Stomach (tissue), 9 donors: Measurements from ENCODE around the gene TNF. TPM values are rescaled to one million over a fixed set of nuclear protein-coding genes. Genes with fewer than 3 reads are reported as not detected.

ENCODE experiments used
- DNase-seq, 2 donors: peaks; one replicate each; pipeline versions ENCODE4 v3.0.0 to v3.0.0-alpha.2; 2013 to 2019
- H3K27ac ChIP-seq, 5 donors: fragments of 200-600 bp in 4 of 5; sonication (generic) in 4 of 5; one replicate each; pipeline ENCODE4 v1.5.1; 2013 to 2019; ENCODE audit warnings: mild to moderate bottlenecking in 1 of 5, moderate library complexity in 1 of 5
- H3K27me3 ChIP-seq, 3 donors: fragments of 200-600 bp; sonication (generic); one replicate each; pipeline ENCODE4 v1.5.1; 2017 to 2019; ENCODE audit warnings: mixed run types in 1 of 3
- H3K36me3 ChIP-seq, 4 donors: fragments of 200-600 bp; sonication (generic); 1 replicate in 3 of 4; 2 replicates in 1 of 4; pipeline ENCODE4 v1.5.1; 2016 to 2019
- H3K4me1 ChIP-seq, 4 donors: fragments of 200-600 bp; sonication (generic); one replicate each; pipeline ENCODE4 v1.5.1; 2016 to 2019
- H3K4me3 ChIP-seq, 4 donors: fragments of 200-600 bp; sonication (generic) in 3 of 4; one replicate each; pipeline ENCODE4 v1.5.1; 2016 to 2019; ENCODE audit warnings: mild to moderate bottlenecking in 1 of 4
- H3K9me3 ChIP-seq, 4 donors: fragments of 200-600 bp; sonication (generic); one replicate each; pipeline ENCODE4 v1.5.1; 2016 to 2019
- CTCF ChIP-seq, 7 experiments: fragments of 450-650 bp in 4 of 7; fragments of 200-600 bp in 3 of 7; sonication (generic) in 3 of 7; IDR thresholded peaks; one replicate each; pipeline ENCODE4 v1.5.1; 2016 to 2019; ENCODE audit warnings: antibody characterized with exemption in 7 of 7, control low read depth in 2 of 7, mild to moderate bottlenecking in 1 of 7
- EP300 ChIP-seq: sonication (generic); formaldehyde crosslinking; IDR thresholded peaks from one replicate; pipeline ENCODE4 v1.6.1; 2017; ENCODE audit warnings: antibody characterized with exemption
- POLR2A ChIP-seq, 4 donors: fragments of 450-650 bp; IDR thresholded peaks; one replicate each; pipeline ENCODE4 v1.6.1; 2016; ENCODE audit warnings: antibody characterized with exemption in 4 of 4, control low read depth in 2 of 4, mild to moderate bottlenecking in 1 of 4, moderate library complexity in 1 of 4
- POLR2AphosphoS5 ChIP-seq, 3 donors: sonication (generic); formaldehyde crosslinking; IDR thresholded peaks; one replicate each; pipeline ENCODE4 v1.6.1; 2016; ENCODE audit warnings: antibody characterized with exemption in 3 of 3
- WGBS, 5 donors: extraction: QIAGEN DNeasy Blood & Tissue Kit in 3 of 5; methylation state at CpG; one replicate each; pipeline versions ENCODE4 v1.1.5 to v1.1.7; 2013 to 2018; 5-methylcytosine and 5-hydroxymethylcytosine counted together
- intact Hi-C: fragments of 100-400 bp; cut with DNase I; formaldehyde crosslinking; loops from one replicate; pipeline ENCODE4 v1.15.1; 2023; ENCODE audit warnings: low total_unique reads
- polyA plus RNA-seq, 3 donors: library from polyadenylated mRNA; stranded (reverse); fragments of 200-250 nt; gene quantifications; one replicate each; pipeline ENCODE4 v1.2.3, GENCODE V29; 2013
- total RNA-seq, 5 donors: library from RNA; depleted of rRNA; stranded (reverse); fragments of >200 nt; gene quantifications; one replicate each; pipeline versions ENCODE4 v1.1.0 to v1.2.3, GENCODE V29; 2014 to 2016
- donor health status: healthy with polysubstance abuse.
- donor health status: Bipolar disorder and iron deficiency.
- donor health status: healthy.

TNF gene
- total and polyA plus RNA-seq, 8 donors = 0.28 to 0.58 (median 0.31) TPM; not detected in 5

DNA sequence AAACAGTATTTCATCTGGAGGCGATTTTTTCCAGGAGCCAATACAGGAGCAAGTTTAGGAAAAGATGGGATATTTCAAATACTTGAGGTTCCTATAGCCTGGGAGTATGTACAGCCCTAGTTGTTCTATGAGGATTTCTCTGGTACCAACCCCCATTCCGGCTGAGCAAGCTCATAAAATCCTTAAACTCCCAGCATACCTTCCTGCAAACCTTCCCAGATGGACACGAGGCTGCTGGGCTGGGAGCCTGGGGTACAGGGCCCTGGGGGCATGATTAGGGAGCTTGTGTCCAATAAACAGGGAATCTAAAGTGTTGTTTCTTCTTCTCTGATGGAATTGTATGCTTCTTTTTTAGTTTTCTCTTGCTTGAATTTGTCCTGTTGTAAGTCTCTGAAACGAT, 46.6 kb downstream of the TNF start:
- DNase-seq = peak in 1 of 2 donors; percentile 34
- peaks cover 16 to 28% (median 23%) of the 10 kb centered on the region in 4 donors for H3K4me1 ChIP-seq
- peak overlapping the region; percentile 41 to 99 (median 98) for H3K27ac ChIP-seq
- no peaks in the 10 kb centered on the region for H3K9me3 ChIP-seq
- H3K36me3 ChIP-seq = peaks cover 37 to 46% (median 43%) of the 10 kb centered on the region in 4 donors
- H3K27me3 ChIP-seq = no peaks in the 10 kb centered on the region
- H3K4me3 ChIP-seq = peak overlapping the region; percentile 70 to 95 (median 90)
- TF ChIP-seq EP300 = no peak
- no peak for TF ChIP-seq CTCF (IDR thresholded peaks at IDR 0.05)
- no peak for TF ChIP-seq POLR2A (IDR thresholded peaks at IDR 0.05)
- 14 to 22% (median 20%) methylated on average over 4 of the region's 4 CpGs for WGBS, 5 donors
- intact Hi-C loops = no loop called here

- peak overlapping the region in 4 of 5 donors; percentile 96 to 99 (median 98) for H3K27ac ChIP-seq
- H3K9me3 ChIP-seq = no peaks in the 10 kb centered on the region
- H3K36me3 ChIP-seq = peaks cover 44 to 53% (median 50%) of the 10 kb centered on the region in 4 donors
- peak; percentile 40 to 71 for DNase-seq
- no peaks in the 10 kb centered on the region for H3K27me3 ChIP-seq
- H3K4me3 ChIP-seq = peak overlapping the region in 2 of 4 donors; percentile 86 to 95
- intact Hi-C loops = no loop called here
- TF ChIP-seq POLR2AphosphoS5 (IDR thresholded peaks at IDR 0.05) (no peak), CTCF (IDR thresholded peaks at IDR 0.05) (no peak), POLR2A (IDR thresholded peaks at IDR 0.05) (no peak), EP300 (no peak)
- peaks cover 16 to 28% (median 23%) of the 10 kb centered on the region in 4 donors for H3K4me1 ChIP-seq
- WGBS, 5 donors = 25 to 42% (median 40%) methylated on average over 10 of the region's 10 CpGs
Observed at GRCh38 chr6:31622684-31623091, 47.3 kb downstream of the TNF start.

DNA sequence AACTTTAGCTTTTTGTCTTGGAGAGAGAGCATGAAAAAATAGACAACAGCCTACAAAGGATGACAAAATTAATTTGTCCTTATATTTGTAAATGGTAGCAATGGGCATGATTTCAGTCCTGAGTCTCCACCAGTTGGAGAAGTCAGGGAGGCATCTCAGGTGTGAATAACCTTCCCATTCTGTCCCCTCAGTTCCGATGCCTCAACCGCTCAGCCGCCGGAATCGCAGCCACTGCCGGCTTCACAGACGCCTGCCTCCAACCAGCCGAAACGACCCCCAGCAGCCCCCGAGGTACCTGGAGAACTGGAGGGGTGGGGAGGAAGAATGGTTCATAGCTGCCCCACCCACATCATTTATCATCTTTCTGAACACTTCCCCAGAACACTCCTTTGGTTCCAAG, 48.7 kb downstream of the TNF start:
- Histone ChIP-seq H3K4me1 (peaks cover 16 to 28% (median 23%) of the 10 kb centered on the region in 4 donors), H3K36me3 (peaks cover 58 to 67% (median 64%) of the 10 kb centered on the region in 4 donors), H3K27ac (no peak overlapping the region), H3K4me3 (no peak overlapping the region), H3K9me3 (no peaks in the 10 kb centered on the region), H3K27me3 (no peaks in the 10 kb centered on the region)
- peak in 1 of 2 donors; percentile 14 for DNase-seq
- intact Hi-C loops = no loop called here
- no peak for TF ChIP-seq EP300
- TF ChIP-seq POLR2A (IDR thresholded peaks at IDR 0.05) = no peak
- no peak for TF ChIP-seq CTCF (IDR thresholded peaks at IDR 0.05)
- no peak for TF ChIP-seq POLR2AphosphoS5 (IDR thresholded peaks at IDR 0.05)
- WGBS, 5 donors = 75 to 90% (median 89%) methylated on average over 10 of the region's 10 CpGs

- peaks cover 87 to 96% (median 93%) of the 10 kb centered on the region in 4 donors for H3K36me3 ChIP-seq
- TF ChIP-seq POLR2AphosphoS5 (IDR thresholded peaks at IDR 0.05) (no peak), POLR2A (IDR thresholded peaks at IDR 0.05) (no peak), EP300 (no peak), CTCF (IDR thresholded peaks at IDR 0.05) (no peak)
- no peaks in the 10 kb centered on the region for H3K9me3 ChIP-seq
- no peak overlapping the region for H3K4me3 ChIP-seq
- intact Hi-C loops = no loop called here
- no peak overlapping the region for H3K27ac ChIP-seq
- H3K27me3 ChIP-seq = no peaks in the 10 kb centered on the region
- no peak for DNase-seq
- 83 to 95% (median 92%) methylated on average over 9 to 10 of the region's 10 CpGs for WGBS, 5 donors
- H3K4me1 ChIP-seq = peaks cover 9 to 22% (median 11%) of the 10 kb centered on the region in 4 donors
Observed at GRCh38 chr6:31626952-31627351, 51.6 kb downstream of the TNF start.
